HepG2 (cell line): ENCODE data around the gene MUTYH. TPM values are rescaled to one million over a fixed set of nuclear protein-coding genes. Genes with fewer than 3 reads are reported as not detected.

ENCODE experiments used
- ATAC-seq: fragments of 200-7000 bp; cut with Tn5 transposase; 3 replicates; pipeline ENCODE4 v1.9.1; 2020; ENCODE audit warnings: mild to moderate bottlenecking, moderate library complexity
- BruUV-seq: library from RNA; stranded (reverse); fragments of 400-500 nt; replicated peaks from 2 replicates; lab custom pipeline; 2021; lab: Mats Ljungman, UMichigan
- CTCF ChIA-PET: fragments of 300-600 bp; formaldehyde crosslinking; extraction: SDS; loops from one replicate; lab custom pipeline; 2021; ENCODE audit warnings: low total read pairs, inconsistent platforms, low intra/inter-chr PET ratio; lab: Yijun Ruan, JAX
- POLR2A ChIA-PET: fragments of 350-600 bp; sonication (Branson Sonifier 250); formaldehyde crosslinking; loops from one replicate; lab custom pipeline; 2020; ENCODE audit warnings: antibody characterized with exemption, inconsistent platforms; lab: Yijun Ruan, JAX
- DNase-seq: peaks from one replicate; pipeline ENCODE4 v3.0.0-alpha.2; 2015; ENCODE audit warnings: low spot score
- FAIRE-seq: peaks from 3 replicates; lab custom pipeline; 2011; peaks lifted over from hg19 to GRCh38; lab: Jason Lieb, UNC
- H2AFZ ChIP-seq: one replicate; pipeline ENCODE4 v1.6.1; 2011; ENCODE audit warnings: low read length, inconsistent platforms
- H3K27ac ChIP-seq: fragments of 300-600 bp; 3 replicates; pipeline ENCODE4 v1.8.0; 2011; ENCODE audit warnings: mixed run types, mild to moderate bottlenecking, mixed read lengths, low read length, inconsistent platforms; ENCODE audit not compliant: insufficient read depth; ENCODE audit errors: extremely low read length
- H3K27me3 ChIP-seq, 2 experiments: fragments of 200-600 bp in 1 of 2; 2 replicates in 1 of 2; 3 replicates in 1 of 2; pipeline versions ENCODE4 v1.6.0 to v1.8.0; 2011; ENCODE audit warnings: low read length in 2 of 2, mild to moderate bottlenecking in 2 of 2, moderate library complexity in 2 of 2, inconsistent platforms in 1 of 2; ENCODE audit not compliant: insufficient read depth in 2 of 2, control insufficient read depth in 1 of 2
- H3K36me3 ChIP-seq, 2 experiments: fragments of 200-600 bp in 1 of 2; replicated peaks in 1 of 2; 2 replicates in 1 of 2; 3 replicates in 1 of 2; pipeline versions ENCODE4 v1.5.1 to v1.8.0; 2011; ENCODE audit warnings: low read length in 2 of 2, inconsistent platforms in 1 of 2; ENCODE audit not compliant: insufficient read depth in 2 of 2, control insufficient read depth in 1 of 2
- H3K4me1 ChIP-seq: 2 replicates; pipeline ENCODE4 v1.5.1; 2012; ENCODE audit warnings: low read length, inconsistent platforms; ENCODE audit not compliant: insufficient read depth
- H3K4me2 ChIP-seq: 2 replicates; pipeline ENCODE4 v1.6.0; 2011; ENCODE audit warnings: low read depth, low read length, inconsistent platforms
- H3K4me3 ChIP-seq, 3 experiments: fragments of 200-600 bp in 1 of 3; sonication (generic), shearing (Covaris generic) in 1 of 3; replicated peaks in 1 of 3; 2 replicates each; pipeline ENCODE4 v1.5.1; 2011 to 2016; ENCODE audit warnings: low read length in 3 of 3, inconsistent platforms in 2 of 3, low read depth in 2 of 3, mild to moderate bottlenecking in 2 of 3, control low read depth in 1 of 3, mixed read lengths in 1 of 3; ENCODE audit not compliant: insufficient read depth in 1 of 3
- H3K79me2 ChIP-seq: one replicate; pipeline ENCODE4 v1.6.1; 2011; ENCODE audit warnings: low read length, inconsistent platforms; ENCODE audit not compliant: insufficient read depth
- H3K9ac ChIP-seq: 2 replicates; pipeline ENCODE4 v1.6.0; 2011; ENCODE audit warnings: mild to moderate bottlenecking, low read depth, low read length, inconsistent platforms; ENCODE audit not compliant: insufficient read depth
- H3K9me3 ChIP-seq: 2 replicates; pipeline ENCODE4 v1.5.1; 2012; ENCODE audit warnings: mild to moderate bottlenecking, low read length
- H4K20me1 ChIP-seq: 2 replicates; pipeline ENCODE4 v1.6.0; 2011; ENCODE audit warnings: inconsistent platforms, mild to moderate bottlenecking, low read length, moderate library complexity; ENCODE audit not compliant: insufficient read depth
- ADNP ChIP-seq: sonication (generic); formaldehyde crosslinking; IDR thresholded peaks from 2 replicates; pipeline ENCODE4 v1.4.0; 2020; ENCODE audit warnings: missing genetic modification reagents
- FOXK1 ChIP-seq: sonication (generic); formaldehyde crosslinking; IDR thresholded peaks from 2 replicates; pipeline ENCODE4 v1.4.0; 2020; ENCODE audit warnings: low read depth, missing genetic modification reagents, borderline replicate concordance
- KAT7 ChIP-seq: IDR thresholded peaks from 2 replicates; pipeline ENCODE4 v1.6.1; 2018; ENCODE audit warnings: borderline replicate concordance, missing compliant biosample characterization
- KDM5A ChIP-seq: fragments of 200-600 bp; sonication (generic); IDR thresholded peaks from 2 replicates; pipeline ENCODE4 v1.7.0; 2018; ENCODE audit warnings: antibody characterized with exemption, mild to moderate bottlenecking, low read length, borderline replicate concordance
- MTA1 ChIP-seq: sonication (generic); formaldehyde crosslinking; IDR thresholded peaks from 2 replicates; pipeline ENCODE4 v1.4.0; 2020; ENCODE audit warnings: missing genetic modification reagents, mild to moderate bottlenecking, borderline replicate concordance
- RBAK ChIP-seq: sonication (generic); formaldehyde crosslinking; IDR thresholded peaks from 2 replicates; pipeline ENCODE4 v1.5.1; 2020; ENCODE audit warnings: mild to moderate bottlenecking, missing genetic modification reagents
- SRY ChIP-seq: sonication (generic); formaldehyde crosslinking; IDR thresholded peaks from 2 replicates; pipeline ENCODE4 v1.8.0; 2022; ENCODE audit warnings: mild to moderate bottlenecking, missing genetic modification reagents
- ZNF432 ChIP-seq: sonication (generic); formaldehyde crosslinking; IDR thresholded peaks from 2 replicates; pipeline ENCODE4 v1.5.0; 2020; ENCODE audit warnings: missing genetic modification reagents, mild to moderate bottlenecking, borderline replicate concordance
- ZNF782 ChIP-seq: sonication (generic); formaldehyde crosslinking; IDR thresholded peaks from 2 replicates; pipeline ENCODE4 v1.4.0; 2020; ENCODE audit warnings: missing genetic modification reagents, mild to moderate bottlenecking, borderline replicate concordance
- ZNF891 ChIP-seq: sonication (generic); formaldehyde crosslinking; IDR thresholded peaks from 2 replicates; pipeline ENCODE4 v1.5.0; 2020; ENCODE audit warnings: mild to moderate bottlenecking, missing genetic modification reagents
- WGBS: methylation state at CpG from one replicate; pipeline ENCODE4 v1.1.6; 2017; ENCODE audit warnings: low lambda C conversion rate; 5-methylcytosine and 5-hydroxymethylcytosine counted together
- in situ Hi-C: cut with HindIII; loops from 2 replicates; pipeline ENCODE4 v1.10.0; 2017; ENCODE audit warnings: low pct_unique_long_range_greater_than_20kb; ENCODE audit not compliant: extremely low pct_ligation_motif_present
- intact Hi-C: fragments of 100-400 bp; cut with micrococcal nuclease; formaldehyde crosslinking; loops from one replicate; pipeline ENCODE4 v1.10.0; 2022; ENCODE audit not compliant: unreplicated experiment
- polyA plus RNA-seq, 8 experiments: library from polyadenylated mRNA; depleted of rRNA in 3 of 8; stranded (reverse) in 7 of 8; unstranded in 1 of 8; fragments of >200 nt; fragmentation: Illumina TruSeq in 4 of 8; extraction: Trizol in 4 of 8; gene quantifications; 2 replicates each; pipeline versions ENCODE4 v1.2.1 to v1.2.3, GENCODE V29; 2011 to 2016; ENCODE audit warnings: low read depth in 4 of 8, missing spikeins in 1 of 8, mixed read lengths in 1 of 8; ENCODE audit not compliant: insufficient read depth in 1 of 8
- total RNA-seq, 5 experiments: library from RNA; depleted of rRNA; stranded (reverse); fragments of >200 nt; fragmentation: Illumina TruSeq; extraction: Trizol; gene quantifications; 2 replicates each; pipeline ENCODE4 v1.2.3, GENCODE V29; 2016; ENCODE audit warnings: low read depth in 1 of 5
- TF ChIP-seq, protein P1 (sequence below): IDR thresholded peaks from 2 replicates; pipeline ENCODE4 v1.4.0; 2020; ENCODE audit warnings: mild to moderate bottlenecking, missing genetic modification reagents

The MUTYH gene
- total and polyA plus RNA-seq, 2 of the 13 experiments (the other 11 are each of a cell fraction or from before 2014, with no cell fraction given): 16.3 to 17.1 TPM

- TF ChIP-seq ZNF782 (no peak), MTA1 (CRISPR knock-in tag) (no peak), ZNF432 (no peak), ADNP (CRISPR knock-in tag) (no peak), KDM5A (no peak), ZNF891 (CRISPR knock-in tag) (no peak), SRY (CRISPR knock-in tag) (no peak), FOXK1 (no peak)
- TF ChIP-seq, protein P1, sequence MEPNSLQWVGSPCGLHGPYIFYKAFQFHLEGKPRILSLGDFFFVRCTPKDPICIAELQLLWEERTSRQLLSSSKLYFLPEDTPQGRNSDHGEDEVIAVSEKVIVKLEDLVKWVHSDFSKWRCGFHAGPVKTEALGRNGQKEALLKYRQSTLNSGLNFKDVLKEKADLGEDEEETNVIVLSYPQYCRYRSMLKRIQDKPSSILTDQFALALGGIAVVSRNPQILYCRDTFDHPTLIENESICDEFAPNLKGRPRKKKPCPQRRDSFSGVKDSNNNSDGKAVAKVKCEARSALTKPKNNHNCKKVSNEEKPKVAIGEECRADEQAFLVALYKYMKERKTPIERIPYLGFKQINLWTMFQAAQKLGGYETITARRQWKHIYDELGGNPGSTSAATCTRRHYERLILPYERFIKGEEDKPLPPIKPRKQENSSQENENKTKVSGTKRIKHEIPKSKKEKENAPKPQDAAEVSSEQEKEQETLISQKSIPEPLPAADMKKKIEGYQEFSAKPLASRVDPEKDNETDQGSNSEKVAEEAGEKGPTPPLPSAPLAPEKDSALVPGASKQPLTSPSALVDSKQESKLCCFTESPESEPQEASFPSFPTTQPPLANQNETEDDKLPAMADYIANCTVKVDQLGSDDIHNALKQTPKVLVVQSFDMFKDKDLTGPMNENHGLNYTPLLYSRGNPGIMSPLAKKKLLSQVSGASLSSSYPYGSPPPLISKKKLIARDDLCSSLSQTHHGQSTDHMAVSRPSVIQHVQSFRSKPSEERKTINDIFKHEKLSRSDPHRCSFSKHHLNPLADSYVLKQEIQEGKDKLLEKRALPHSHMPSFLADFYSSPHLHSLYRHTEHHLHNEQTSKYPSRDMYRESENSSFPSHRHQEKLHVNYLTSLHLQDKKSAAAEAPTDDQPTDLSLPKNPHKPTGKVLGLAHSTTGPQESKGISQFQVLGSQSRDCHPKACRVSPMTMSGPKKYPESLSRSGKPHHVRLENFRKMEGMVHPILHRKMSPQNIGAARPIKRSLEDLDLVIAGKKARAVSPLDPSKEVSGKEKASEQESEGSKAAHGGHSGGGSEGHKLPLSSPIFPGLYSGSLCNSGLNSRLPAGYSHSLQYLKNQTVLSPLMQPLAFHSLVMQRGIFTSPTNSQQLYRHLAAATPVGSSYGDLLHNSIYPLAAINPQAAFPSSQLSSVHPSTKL (CRISPR knock-in tag): no peak
These were observed 40.5 kb upstream of the MUTYH start (continued) for GRCh38 chr1:45380730-45381129.

DNA sequence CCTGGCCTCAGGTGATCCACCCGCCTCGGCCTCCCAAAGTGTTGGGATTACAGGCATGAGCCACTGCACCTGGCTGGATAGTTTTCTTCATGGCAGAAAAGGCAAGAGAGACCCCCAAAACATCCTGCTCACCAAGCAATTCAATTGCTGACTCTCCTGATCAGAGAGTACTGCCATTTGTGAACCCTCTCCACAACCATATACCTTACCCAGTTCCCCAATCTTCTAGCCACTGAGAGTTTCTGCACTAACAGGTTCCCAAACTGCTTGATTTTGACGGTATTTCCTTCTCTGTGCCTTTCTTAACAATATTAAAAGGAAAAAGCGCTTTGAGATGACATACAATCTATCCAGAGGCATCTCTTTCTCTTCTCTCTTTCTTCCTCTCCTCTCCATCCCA, 39.9 kb upstream of the MUTYH start:
- Histone ChIP-seq H3K4me1 (peaks cover 9% of the 10 kb centered on the region; the same call in 1 of the 2 replicates), H3K4me2 (no peak overlapping the region), H3K27me3 (no peaks in the 10 kb centered on the region), H3K9ac (no peak overlapping the region), H4K20me1 (no peaks in the 10 kb centered on the region), H3K27ac (no peak overlapping the region), H2AFZ (no peak overlapping the region), H3K9me3 (no peaks in the 10 kb centered on the region), H3K79me2 (no peaks in the 10 kb centered on the region)
- FAIRE-seq: no peak
- DNase-seq: no peak
- intact Hi-C loops: loop anchor here (10.0 kb wide), 1 partner anchor 65 kb away; no protein-coding TSS in a partner anchor
- POLR2A ChIA-PET: no interaction called here
- in situ Hi-C loops: no loop called here
- 96% methylated on average over 4 of the region's 4 CpGs for WGBS
- CTCF ChIA-PET: no interaction called here
- TF ChIP-seq KAT7: no peak
- TF ChIP-seq RBAK: no peak
- TF ChIP-seq, all 625 proteins: peak for 0
- BruUV-seq: no TSS peak
- no peak for ATAC-seq
- Histone ChIP-seq H3K4me3 (no peak overlapping the region), H3K36me3 (no peaks in the 10 kb centered on the region)
